Measurements from ENCODE around the gene RAB3GAP1.

The RAB3GAP1 gene

GRCh38 chr2:135163306-135163705 lies 111.2 kb downstream of the RAB3GAP1 start:
- H3K4me3 ChIP-seq (ENCODE audit: low read depth, low read length), result no peak overlapping the region
- TF ChIP-seq MAX (IDR thresholded peaks at IDR 0.05; ENCODE audit: low read depth, low read length) (no peak), CTCF (IDR thresholded peaks at IDR 0.05; ENCODE audit: low read depth, low read length) (no peak), MYC (IDR thresholded peaks at IDR 0.05; ENCODE audit: low read depth, low read length) (no peak), POLR2A (IDR thresholded peaks at IDR 0.05; ENCODE audit: extremely low read depth, insufficient read length) (no peak)
- DNase-seq (ENCODE audit: low read depth), result no peak

- TF ChIP-seq POLR2A (IDR thresholded peaks at IDR 0.05; ENCODE audit: extremely low read depth, insufficient read length) (no peak), CTCF (IDR thresholded peaks at IDR 0.05; ENCODE audit: low read depth, low read length) (no peak), MAX (IDR thresholded peaks at IDR 0.05; ENCODE audit: low read depth, low read length) (no peak), MYC (IDR thresholded peaks at IDR 0.05; ENCODE audit: low read depth, low read length) (no peak)
- H3K4me3 ChIP-seq (ENCODE audit: low read depth, low read length), result no peak overlapping the region
- no peak for DNase-seq (ENCODE audit: low read depth)
Measured at GRCh38 chr2:135163901-135164300, 111.8 kb downstream of the RAB3GAP1 start.

- no peak overlapping the region for H3K4me3 ChIP-seq (ENCODE audit: low read depth, low read length)
- no peak for DNase-seq (ENCODE audit: low read depth)
- TF ChIP-seq MAX (IDR thresholded peaks at IDR 0.05; ENCODE audit: low read depth, low read length), result no peak
- TF ChIP-seq MYC (IDR thresholded peaks at IDR 0.05; ENCODE audit: low read depth, low read length), result no peak
- no peak for TF ChIP-seq CTCF (IDR thresholded peaks at IDR 0.05; ENCODE audit: low read depth, low read length)
- no peak for TF ChIP-seq POLR2A (IDR thresholded peaks at IDR 0.05; ENCODE audit: extremely low read depth, insufficient read length)
Measured at GRCh38 chr2:135164431-135164830, 112.3 kb downstream of the RAB3GAP1 start.

- no peak overlapping the region for H3K4me3 ChIP-seq (ENCODE audit: low read depth, low read length)
- TF ChIP-seq MAX (IDR thresholded peaks at IDR 0.05; ENCODE audit: low read depth, low read length) (no peak), CTCF (IDR thresholded peaks at IDR 0.05; ENCODE audit: low read depth, low read length) (no peak)
Measured at GRCh38 chr2:135167273-135167672, 115.2 kb downstream of the RAB3GAP1 start.

GRCh38 chr2:135168204-135168856 lies 116.2 kb downstream of the RAB3GAP1 start:
- TF ChIP-seq POLR2A (IDR thresholded peaks at IDR 0.05; ENCODE audit: extremely low read depth, insufficient read length) (no peak), MAX (IDR thresholded peaks at IDR 0.05; ENCODE audit: low read depth, low read length) (no peak), CTCF (IDR thresholded peaks at IDR 0.05; ENCODE audit: low read depth, low read length) (no peak), MYC (IDR thresholded peaks at IDR 0.05; ENCODE audit: low read depth, low read length) (no peak)
- DNase-seq (ENCODE audit: low read depth), result no peak
- no peak overlapping the region for H3K4me3 ChIP-seq (ENCODE audit: low read depth, low read length)

More at GRCh38 chr2:135167273-135167672, 115.2 kb downstream of the RAB3GAP1 start:
- no peak for DNase-seq (ENCODE audit: low read depth)

Measured in NB4 (cell line).